Body of pancreas (tissue), 4 donors: ENCODE results near the gene ACVR1.
"Not testable (repeated sequence)": the region's sequence is repeated elsewhere in the genome, so short reads cannot be mapped to it uniquely, and the experiment has no call there.

Source experiments
- POLR2A ChIP-seq, 3 donors: fragments of 450-650 bp; IDR thresholded peaks; one replicate each; pipeline ENCODE4 v1.6.1; 2016; ENCODE audit warnings: antibody characterized with exemption in 3 of 3, mild to moderate bottlenecking in 2 of 3
- TF ChIP-seq, protein P1 (sequence below), 7 experiments: fragments of 450-650 bp in 4 of 7; fragments of 200-600 bp in 3 of 7; sonication (generic) in 3 of 7; IDR thresholded peaks; one replicate each; pipeline ENCODE4 v1.5.1; 2016 to 2019; ENCODE audit warnings: antibody characterized with exemption in 7 of 7

DNA sequence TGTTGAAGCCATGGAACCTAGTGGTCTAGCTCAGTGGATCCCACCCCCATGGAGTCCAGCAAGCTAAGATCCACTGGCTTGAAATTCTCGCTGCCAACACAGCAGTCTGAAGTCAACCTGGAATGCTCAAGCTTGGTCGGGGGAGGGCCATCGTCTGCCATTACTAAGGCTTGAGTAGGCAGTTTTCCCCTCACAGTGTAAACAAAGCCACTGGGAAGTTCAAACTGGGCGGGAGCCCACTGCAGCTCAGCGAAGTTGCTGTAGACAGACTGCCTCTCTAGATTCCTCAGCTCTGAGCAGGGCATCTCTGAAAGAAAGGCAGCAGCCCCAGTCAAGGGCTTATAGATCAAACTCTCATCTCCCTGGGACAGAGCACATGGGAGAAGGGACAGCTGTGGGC, 171.5 kb downstream of the ACVR1 start:
- TF ChIP-seq, protein P1, sequence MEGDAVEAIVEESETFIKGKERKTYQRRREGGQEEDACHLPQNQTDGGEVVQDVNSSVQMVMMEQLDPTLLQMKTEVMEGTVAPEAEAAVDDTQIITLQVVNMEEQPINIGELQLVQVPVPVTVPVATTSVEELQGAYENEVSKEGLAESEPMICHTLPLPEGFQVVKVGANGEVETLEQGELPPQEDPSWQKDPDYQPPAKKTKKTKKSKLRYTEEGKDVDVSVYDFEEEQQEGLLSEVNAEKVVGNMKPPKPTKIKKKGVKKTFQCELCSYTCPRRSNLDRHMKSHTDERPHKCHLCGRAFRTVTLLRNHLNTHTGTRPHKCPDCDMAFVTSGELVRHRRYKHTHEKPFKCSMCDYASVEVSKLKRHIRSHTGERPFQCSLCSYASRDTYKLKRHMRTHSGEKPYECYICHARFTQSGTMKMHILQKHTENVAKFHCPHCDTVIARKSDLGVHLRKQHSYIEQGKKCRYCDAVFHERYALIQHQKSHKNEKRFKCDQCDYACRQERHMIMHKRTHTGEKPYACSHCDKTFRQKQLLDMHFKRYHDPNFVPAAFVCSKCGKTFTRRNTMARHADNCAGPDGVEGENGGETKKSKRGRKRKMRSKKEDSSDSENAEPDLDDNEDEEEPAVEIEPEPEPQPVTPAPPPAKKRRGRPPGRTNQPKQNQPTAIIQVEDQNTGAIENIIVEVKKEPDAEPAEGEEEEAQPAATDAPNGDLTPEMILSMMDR (IDR thresholded peaks at IDR 0.05): not testable (repeated sequence)
- TF ChIP-seq POLR2A (IDR thresholded peaks at IDR 0.05): not testable (repeated sequence)
